Left forelimb (tissue), 1 donor: ENCODE measurements around the gene PYCR2.
"Not testable (repeated sequence)": the region's sequence is repeated elsewhere in the genome, so short reads cannot be mapped to it uniquely, and the experiment has no call there.

ENCODE experiments used
- DNase-seq: peaks from one replicate; pipeline ENCODE4 v3.0.0-alpha.2; 2018; ENCODE audit warnings: low spot score

PYCR2 gene

GRCh38 chr1:225942574-225942973 lies 18.5 kb upstream of the PYCR2 start:
- DNase-seq = no peak

GRCh38 chr1:225941942-225942222 lies 17.8 kb upstream of the PYCR2 start:
- DNase-seq = no peak

- DNase-seq = no peak
These were observed 17.3 kb upstream of the PYCR2 start, which contains the start of gene LEFTY2 for GRCh38 chr1:225941187-225941941. Gene LEFTY2, minus strand, starts transcription at chr1:225941220. Its CDS starts 80 bp downstream, at chr1:225941140.

GRCh38 chr1:225940385-225941151 lies 16.5 kb upstream of the PYCR2 start:
- DNase-seq = no peak

GRCh38 chr1:225939939-225940310 lies 15.9 kb upstream of the PYCR2 start:
- DNase-seq = not testable (repeated sequence)

- DNase-seq = peak; percentile 61
These were observed 15.3 kb upstream of the PYCR2 start for GRCh38 chr1:225939097-225939938.

GRCh38 chr1:225937048-225937968 lies 13.3 kb upstream of the PYCR2 start:
- no peak for DNase-seq

- no peak for DNase-seq
These were observed 12.5 kb upstream of the PYCR2 start for GRCh38 chr1:225936523-225936922.

GRCh38 chr1:225936086-225936485 lies 12.0 kb upstream of the PYCR2 start:
- not testable (repeated sequence) for DNase-seq

GRCh38 chr1:225934711-225935110 lies 10.7 kb upstream of the PYCR2 start:
- DNase-seq = no peak

GRCh38 chr1:225933072-225933471 lies 9.0 kb upstream of the PYCR2 start:
- DNase-seq = no peak

- no peak for DNase-seq
These were observed 7.5 kb upstream of the PYCR2 start for GRCh38 chr1:225931270-225932136.

- no peak for DNase-seq
These were observed 6.5 kb upstream of the PYCR2 start for GRCh38 chr1:225930566-225930965.

GRCh38 chr1:225929462-225929861 lies 5.4 kb upstream of the PYCR2 start:
- DNase-seq = not testable (repeated sequence)

GRCh38 chr1:225928186-225929175 lies 4.4 kb upstream of the PYCR2 start:
- no peak for DNase-seq

- DNase-seq = no peak
These were observed 2.6 kb upstream of the PYCR2 start for GRCh38 chr1:225926551-225927113.

- DNase-seq = no peak
These were observed 714 bp downstream of the PYCR2 start for GRCh38 chr1:225923381-225923691.

GRCh38 chr1:225921734-225922709 lies 2.0 kb downstream of the PYCR2 start:
- no peak for DNase-seq
